Measurements from ENCODE around the gene STAC3.

STAC3 gene

GRCh38 chr12:57210461-57210860 lies 40.5 kb downstream of the STAC3 start:
- no peak for DNase-seq

- no peak for DNase-seq
Observed at GRCh38 chr12:57209916-57210315, 41.1 kb downstream of the STAC3 start.

GRCh38 chr12:57208631-57209282 lies 42.2 kb downstream of the STAC3 start:
- DNase-seq, result no peak

GRCh38 chr12:57207731-57208630 lies 43.0 kb downstream of the STAC3 start:
- DNase-seq, result no peak

GRCh38 chr12:57205931-57206330 lies 45.1 kb downstream of the STAC3 start:
- no peak for DNase-seq

- DNase-seq, result no peak
Observed at GRCh38 chr12:57205186-57205585, 45.8 kb downstream of the STAC3 start.

- no peak for DNase-seq
Observed at GRCh38 chr12:57204454-57204853, 46.5 kb downstream of the STAC3 start.

- no peak for DNase-seq
Observed at GRCh38 chr12:57203791-57204190, 47.2 kb downstream of the STAC3 start.

- no peak for DNase-seq
Observed at GRCh38 chr12:57203201-57203600, 47.8 kb downstream of the STAC3 start.

GRCh38 chr12:57202321-57202720 lies 48.7 kb downstream of the STAC3 start:
- DNase-seq, result no peak

- DNase-seq, result no peak
Observed at GRCh38 chr12:57201631-57202030, 49.4 kb downstream of the STAC3 start.

- DNase-seq, result no peak
Observed at GRCh38 chr12:57201219-57201618, 49.8 kb downstream of the STAC3 start.

GRCh38 chr12:57200497-57200896 lies 50.5 kb downstream of the STAC3 start:
- no peak for DNase-seq

- DNase-seq, result no peak
Observed at GRCh38 chr12:57199191-57199590, 51.8 kb downstream of the STAC3 start.

GRCh38 chr12:57198329-57198728 lies 52.7 kb downstream of the STAC3 start:
- no peak for DNase-seq

GRCh38 chr12:57196956-57197355 lies 54.0 kb downstream of the STAC3 start:
- DNase-seq, result no peak

- DNase-seq, result no peak
Observed at GRCh38 chr12:57196439-57196838, 54.5 kb downstream of the STAC3 start.

GRCh38 chr12:57195611-57196371 lies 55.2 kb downstream of the STAC3 start:
- DNase-seq, result no peak

GRCh38 chr12:57195186-57195585 lies 55.8 kb downstream of the STAC3 start:
- no peak for DNase-seq

- no peak for DNase-seq
Observed at GRCh38 chr12:57194253-57194652, 56.7 kb downstream of the STAC3 start.

- no peak for DNase-seq
Observed at GRCh38 chr12:57193706-57194245, 57.2 kb downstream of the STAC3 start.
